IMR-90 (cell line): Measurements from ENCODE around the gene FBXO5. TPM values are rescaled to one million over a fixed set of nuclear protein-coding genes. Genes with fewer than 3 reads are reported as not detected.

Source experiments
- ATAC-seq: fragments of 200-7000 bp; cut with Tn5 transposase; 2 replicates; pipeline ENCODE4 v1.9.1; 2020; ENCODE audit warnings: low read depth, mild to moderate bottlenecking, moderate library complexity
- BruUV-seq: library from RNA; stranded (reverse); fragments of 400-500 nt; replicated peaks from 2 replicates; lab custom pipeline; 2021; lab: Mats Ljungman, UMichigan
- CTCF ChIA-PET: fragments of 300-600 bp; formaldehyde crosslinking; extraction: SDS; loops from one replicate; lab custom pipeline; 2021; ENCODE audit warnings: antibody characterized with exemption; lab: Yijun Ruan, JAX
- POLR2A ChIA-PET: fragments of 300-600 bp; sonication (Branson Sonifier 250); formaldehyde crosslinking; loops from one replicate; lab custom pipeline; 2022; ENCODE audit warnings: antibody characterized with exemption; ENCODE audit not compliant: unreplicated experiment; lab: Charles Lee
- DNase-seq: peaks from one replicate; pipeline ENCODE4 v3.0.0; 2013
- H2AFZ ChIP-seq: replicated peaks from 2 replicates; pipeline ENCODE3; 2013; ENCODE audit warnings: low read length, mild to moderate bottlenecking; ENCODE audit not compliant: poor library complexity
- H2AK5ac ChIP-seq: 2 replicates; pipeline ENCODE4 v1.6.1; 2013; ENCODE audit warnings: low read depth, low read length, inconsistent platforms
- H2AK9ac ChIP-seq: replicated peaks from 2 replicates; pipeline ENCODE3; 2013; ENCODE audit warnings: mild to moderate bottlenecking, low read depth, low read length, moderate library complexity; ENCODE audit not compliant: poor library complexity
- H2BK120ac ChIP-seq: 2 replicates; pipeline ENCODE4 v1.6.1; 2013; ENCODE audit warnings: low read depth, low read length, inconsistent platforms
- H2BK15ac ChIP-seq: 3 replicates; pipeline ENCODE4 v1.6.1; 2013; ENCODE audit warnings: low read depth, low read length, inconsistent platforms
- H2BK20ac ChIP-seq: 2 replicates; pipeline ENCODE4 v1.6.1; 2013; ENCODE audit warnings: low read depth, mild to moderate bottlenecking, inconsistent platforms, low read length, moderate library complexity
- H2BK5ac ChIP-seq: 2 replicates; pipeline ENCODE4 v1.6.1; 2013; ENCODE audit warnings: mild to moderate bottlenecking, low read depth, low read length, inconsistent platforms; ENCODE audit not compliant: poor library complexity, severe bottlenecking
- H3K14ac ChIP-seq: replicated peaks from 2 replicates; pipeline ENCODE4 v1.6.1; 2013; ENCODE audit warnings: low read depth, low read length, inconsistent platforms
- H3K18ac ChIP-seq: 2 replicates; pipeline ENCODE4 v1.6.1; 2013; ENCODE audit warnings: low read depth, low read length, control low read depth
- H3K23ac ChIP-seq: 2 replicates; pipeline ENCODE4 v1.6.1; 2013; ENCODE audit warnings: low read depth, low read length, inconsistent platforms
- H3K27ac ChIP-seq: 2 replicates; pipeline ENCODE4 v1.5.1; 2013; ENCODE audit warnings: mild to moderate bottlenecking, control low read depth, low read length; ENCODE audit not compliant: insufficient read depth
- H3K27me3 ChIP-seq: 2 replicates; pipeline ENCODE4 v1.6.1; 2013; ENCODE audit warnings: low read length; ENCODE audit not compliant: control insufficient read depth, insufficient read depth
- H3K36me3 ChIP-seq: 2 replicates; pipeline ENCODE4 v1.6.1; 2013; ENCODE audit warnings: low read length, mixed read lengths; ENCODE audit not compliant: control insufficient read depth, insufficient read depth
- H3K4ac ChIP-seq: 2 replicates; pipeline ENCODE4 v1.6.1; 2013; ENCODE audit warnings: low read depth, low read length, inconsistent platforms
- H3K4me1 ChIP-seq: 2 replicates; pipeline ENCODE4 v1.6.1; 2013; ENCODE audit warnings: low read length, mixed read lengths; ENCODE audit not compliant: control insufficient read depth, insufficient read depth
- H3K4me2 ChIP-seq: 2 replicates; pipeline ENCODE4 v1.6.1; 2013; ENCODE audit warnings: low read depth, mild to moderate bottlenecking, control low read depth, low read length, moderate library complexity
- H3K4me3 ChIP-seq: 2 replicates; pipeline ENCODE4 v1.5.1; 2013; ENCODE audit warnings: low read depth, mild to moderate bottlenecking, control low read depth, low read length, moderate library complexity; ENCODE audit not compliant: insufficient read depth
- H3K56ac ChIP-seq: 2 replicates; pipeline ENCODE4 v1.6.1; 2013; ENCODE audit warnings: low read length, inconsistent platforms; ENCODE audit not compliant: insufficient read depth; ENCODE audit errors: extremely low read depth
- H3K79me1 ChIP-seq, 2 experiments: 2 replicates each; pipeline ENCODE4 v1.6.1; 2013; ENCODE audit warnings: low read length in 2 of 2, inconsistent platforms in 1 of 2, low read depth in 1 of 2
- H3K9ac ChIP-seq: 2 replicates; pipeline ENCODE4 v1.6.1; 2013; ENCODE audit warnings: low read depth, low read length, control low read depth
- H3K9me1 ChIP-seq: 2 replicates; pipeline ENCODE4 v1.6.1; 2013; ENCODE audit warnings: low read length, inconsistent platforms; ENCODE audit not compliant: insufficient read depth
- H3K9me3 ChIP-seq: 2 replicates; pipeline ENCODE4 v1.6.1; 2013; ENCODE audit warnings: low read length; ENCODE audit not compliant: control insufficient read depth, insufficient read depth
- H4K20me1 ChIP-seq: 2 replicates; pipeline ENCODE4 v1.6.1; 2013; ENCODE audit warnings: low read length, inconsistent platforms; ENCODE audit not compliant: insufficient read depth
- H4K5ac ChIP-seq: 2 replicates; pipeline ENCODE4 v1.6.1; 2013; ENCODE audit warnings: mild to moderate bottlenecking, low read depth, low read length, control low read depth
- H4K8ac ChIP-seq, 2 experiments: 2 replicates each; pipeline ENCODE4 v1.6.1; 2013; ENCODE audit warnings: low read depth in 2 of 2, low read length in 2 of 2, control low read depth in 1 of 2, inconsistent platforms in 1 of 2
- H4K91ac ChIP-seq: 2 replicates; pipeline ENCODE4 v1.6.1; 2013; ENCODE audit warnings: low read depth, low read length, inconsistent platforms; ENCODE audit not compliant: insufficient read depth
- ELK1 ChIP-seq: fragments of 150-350 bp; IDR thresholded peaks from 2 replicates; pipeline ENCODE4 v1.6.1; 2016; ENCODE audit warnings: low read depth, mild to moderate bottlenecking, low read length, moderate library complexity, borderline replicate concordance
- FOS ChIP-seq: fragments of 150-350 bp; IDR thresholded peaks from 2 replicates; pipeline ENCODE4 v1.6.1; 2016; ENCODE audit warnings: low read depth, low read length
- MAZ ChIP-seq: IDR thresholded peaks from 2 replicates; pipeline ENCODE4 v1.6.1; 2012; ENCODE audit warnings: low read depth, mild to moderate bottlenecking, low read length, improper control_type of control experiment, moderate library complexity, borderline replicate concordance
- POLR2A ChIP-seq: IDR thresholded peaks from 2 replicates; pipeline ENCODE4 v1.6.1; 2012; ENCODE audit warnings: mild to moderate bottlenecking, low read depth, low read length
- RAD21 ChIP-seq: IDR thresholded peaks from 2 replicates; pipeline ENCODE4 v1.6.1; 2012; ENCODE audit warnings: low read length, improper control_type of control experiment
- RCOR1 ChIP-seq: IDR thresholded peaks from 2 replicates; pipeline ENCODE4 v1.6.1; 2012; ENCODE audit warnings: mild to moderate bottlenecking, low read length, improper control_type of control experiment; ENCODE audit not compliant: insufficient replicate concordance
- RFX5 ChIP-seq: IDR thresholded peaks from 2 replicates; pipeline ENCODE4 v1.8.0; 2012; ENCODE audit warnings: low read depth, mild to moderate bottlenecking, low read length, moderate library complexity
- WGBS, 2 experiments: methylation state at CpG; one replicate each; pipeline versions ENCODE4 v1.1.5 to v1.1.7; 2013; ENCODE audit warnings: missing lambda C conversion rate in 2 of 2; ENCODE audit not compliant: insufficient read length in 1 of 2; ENCODE audit errors: extremely low coverage in 2 of 2; 5-methylcytosine and 5-hydroxymethylcytosine counted together
- dilution Hi-C: fragments of 300-500 bp; cut with HindIII; formaldehyde crosslinking; loops from one replicate; pipeline ENCODE4 v1.14.3; 2018; ENCODE audit warnings: low sequenced_read_pairs; ENCODE audit not compliant: unreplicated experiment
- in situ Hi-C: fragments of 300-500 bp; cut with MboI; formaldehyde crosslinking; loops from 3 replicates; pipeline ENCODE4 v1.14.3; 2019; ENCODE audit warnings: low sequenced_read_pairs, inconsistent platforms, mixed read lengths
- intact Hi-C: fragments of 100-400 bp; cut with micrococcal nuclease; formaldehyde crosslinking; loops from 2 replicates; pipeline ENCODE4 v1.10.0; 2022
- polyA plus RNA-seq, 3 experiments: library from polyadenylated mRNA; depleted of rRNA; stranded (reverse); fragments of >200 nt; gene quantifications; 2 replicates each; pipeline ENCODE4 v1.2.3, GENCODE V29; 2012; ENCODE audit warnings: low replicate concordance in 1 of 3
- total RNA-seq: library from RNA; depleted of rRNA; stranded (reverse); fragments of >200 nt; gene quantifications from 2 replicates; pipeline ENCODE4 v1.2.3, GENCODE V29; 2012

FBXO5 gene
- total and polyA plus RNA-seq, 2 of the 4 experiments (the other 2 are of a cell fraction) = 11.8 to 16.7 TPM

GRCh38 chr6:152978058-152978457 is 4.8 kb downstream of the FBXO5 start:
- H2AK9ac ChIP-seq = no peak overlapping the region
- H3K56ac ChIP-seq = no peak overlapping the region
- no peak overlapping the region for H2AFZ ChIP-seq
- no peak overlapping the region for H3K4me3 ChIP-seq
- H4K91ac ChIP-seq = no peak overlapping the region
- H2AK5ac ChIP-seq = no peak overlapping the region
- H3K27ac ChIP-seq = no peak overlapping the region
- H4K8ac ChIP-seq = no peak overlapping the region
- ChIA-PET POLR2A (no interaction called here), CTCF (interaction anchor here (0.6 to 0.9 kb wide), 3 partner anchors 23 to 55 kb away, joined by 3 read pairs; no protein-coding TSS in a partner anchor)
- no peak overlapping the region for H3K18ac ChIP-seq
- no peak overlapping the region for H2BK5ac ChIP-seq
- WGBS, 2 experiments = no CpG with 5 or more reads among the region's 3 CpGs
- no peak overlapping the region for H2BK15ac ChIP-seq
- H3K27me3 ChIP-seq = no peaks in the 10 kb centered on the region
- no peaks in the 10 kb centered on the region for H3K9me3 ChIP-seq
- H3K79me1 ChIP-seq = peaks cover 0 to 7% of the 10 kb centered on the region in 2 experiments; a peak in 2 of 4 replicates
- no peak overlapping the region for H3K23ac ChIP-seq
- peaks cover 5% of the 10 kb centered on the region; the same call in 1 of the 2 replicates for H3K9me1 ChIP-seq
- no TSS peak for BruUV-seq
- H3K4me2 ChIP-seq = 0 out of 2 replicates have a peak overlapping the region, but pooled peaks have one; percentile 20
- peaks cover 23% of the 10 kb centered on the region for H4K20me1 ChIP-seq
- no peak overlapping the region for H4K5ac ChIP-seq
- H3K4ac ChIP-seq = no peak overlapping the region; the same call in 1 of the 2 replicates
- no peak overlapping the region for H3K9ac ChIP-seq
- no peak for TF ChIP-seq RCOR1
- TF ChIP-seq RFX5 = no peak
- no peak for TF ChIP-seq RAD21
- TF ChIP-seq FOS = no peak
- TF ChIP-seq ELK1 = no peak
- no peak for TF ChIP-seq MAZ
- TF ChIP-seq POLR2A = no peak
- peaks cover 5% of the 10 kb centered on the region; the same call in 1 of the 2 replicates for H3K36me3 ChIP-seq
- no peak overlapping the region for H2BK20ac ChIP-seq
- ATAC-seq (no peak), DNase-seq (peak; percentile 46)
- in situ Hi-C loops (no loop called here), intact Hi-C loops (no loop called here), dilution Hi-C loops (no loop called here)
- H3K4me1 ChIP-seq = peaks cover 5% of the 10 kb centered on the region
- H2BK120ac ChIP-seq = no peak overlapping the region
- no peak overlapping the region for H3K14ac ChIP-seq
